Skeletal muscle cell (primary cell): ENCODE measurements around the gene ACADSB.
A peak's percentile ranks its signal among the peaks of the same experiment; 100 is the strongest.

Source experiments
- DNase-seq: peaks from one replicate; pipeline ENCODE4 v3.0.0-alpha.2; 2010; ENCODE audit warnings: low read depth
- H3K4me3 ChIP-seq: 2 replicates; pipeline ENCODE4 v1.5.1; 2011; ENCODE audit warnings: low read depth, mild to moderate bottlenecking, control low read depth, low read length, moderate library complexity

The ACADSB gene

DNA sequence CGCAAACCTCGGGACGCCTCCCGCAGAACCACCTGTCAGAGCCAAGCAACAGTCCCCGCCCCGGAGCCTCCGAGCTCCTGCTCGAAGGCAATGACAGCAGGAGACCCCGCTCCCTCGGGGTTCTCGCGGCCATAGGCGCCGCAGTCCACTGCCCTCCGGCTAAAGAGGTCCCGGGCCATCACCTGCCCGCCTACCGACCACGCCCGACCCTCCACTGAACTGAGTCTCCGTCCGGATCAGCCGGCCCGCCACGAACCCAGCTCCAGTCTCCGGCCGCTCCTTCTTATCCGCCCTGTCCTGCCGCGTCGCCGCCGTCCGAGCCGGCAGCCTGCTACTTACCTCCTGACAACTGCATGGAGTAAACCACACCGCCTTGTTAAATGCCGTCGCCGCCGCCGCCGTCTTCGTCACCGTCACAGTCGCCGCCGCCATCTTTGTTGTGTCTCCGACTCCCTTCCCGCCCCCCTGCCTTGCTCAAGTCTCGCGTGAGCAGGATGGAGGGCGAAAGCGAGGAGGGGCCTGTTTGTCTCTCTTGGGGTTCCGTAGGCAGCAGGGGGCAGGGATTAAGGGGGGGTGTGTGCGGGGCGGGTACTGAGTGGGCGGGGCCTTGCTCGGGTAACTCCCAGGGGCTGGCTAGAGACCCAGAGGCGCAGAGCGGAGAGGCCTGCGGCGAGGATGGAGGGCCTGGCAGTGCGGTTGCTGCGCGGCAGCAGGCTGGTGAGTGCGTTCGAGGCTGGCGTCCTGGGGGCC lies at the start of gene ACADSB, which contains the start of gene IKZF5:
Gene ACADSB, plus strand, starts transcription at position 652 of the 750 bp plus-strand sequence. Its CDS starts 24 bp downstream, at position 676.
Gene IKZF5, minus strand, starts transcription at position 441 of the 750 bp plus-strand sequence. CDS start 10,170 bp downstream, outside the sequence.
- DNase-seq, result peak; percentile 95
- H3K4me3 ChIP-seq, result peak within 1 kb of the TSS; percentile 96

DNA sequence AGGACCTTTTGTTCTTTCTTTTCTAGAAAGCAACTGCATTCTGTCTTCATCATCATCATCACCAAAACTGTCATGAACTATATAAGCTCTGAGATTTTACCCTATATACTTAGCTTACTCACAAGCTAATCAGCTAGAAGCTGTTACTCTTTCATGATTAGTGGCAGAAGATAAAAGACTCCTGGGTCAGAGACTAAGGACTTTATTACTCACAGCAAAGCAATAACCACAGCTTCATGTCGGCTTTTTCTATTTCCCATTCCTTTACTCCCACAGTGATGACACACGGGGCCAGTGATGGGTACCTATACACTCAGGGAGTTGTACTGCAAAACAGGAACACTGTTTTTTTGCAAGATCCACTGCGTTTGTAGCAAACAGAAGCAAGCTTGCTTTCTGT lies 46.4 kb upstream of the ACADSB start:
- no peak for DNase-seq
- no peak overlapping the region for H3K4me3 ChIP-seq

DNA sequence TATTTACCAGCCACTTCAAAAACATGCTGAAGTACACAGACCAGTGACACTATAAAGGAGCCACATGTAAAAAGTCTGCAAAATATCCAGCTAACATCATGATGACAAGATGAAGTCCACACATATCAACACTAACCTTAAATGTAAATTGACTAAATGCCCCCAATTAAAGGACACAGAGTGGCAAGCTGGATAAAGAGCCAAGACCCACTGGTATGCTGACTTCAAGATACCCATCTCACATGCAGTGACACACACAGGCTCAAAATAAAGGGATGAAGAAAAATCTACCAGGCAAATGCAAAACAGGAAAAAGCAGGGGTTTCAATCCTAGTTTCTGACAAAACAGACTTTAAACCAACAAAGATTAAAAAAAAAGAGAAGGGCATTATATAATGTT lies 41.9 kb upstream of the ACADSB start:
- no peak overlapping the region for H3K4me3 ChIP-seq
- no peak for DNase-seq

DNA sequence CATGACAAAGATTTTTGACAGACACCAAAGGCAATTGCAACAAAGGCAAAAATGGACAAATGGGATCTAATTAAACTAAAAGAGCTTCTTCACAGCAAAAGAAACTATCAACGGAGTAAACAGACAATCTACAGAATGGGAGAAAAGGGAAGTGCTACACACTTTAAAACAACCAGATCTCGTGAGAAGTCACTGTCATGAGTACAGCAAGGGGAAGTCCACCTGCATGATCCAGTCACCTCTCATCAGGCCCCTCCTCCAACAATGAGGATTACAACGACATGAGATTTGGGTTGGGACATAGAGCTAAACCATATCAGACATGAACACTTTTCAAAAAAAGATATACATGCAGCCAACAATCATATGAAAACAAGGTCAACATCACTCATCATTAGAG lies 40.1 kb upstream of the ACADSB start:
- no peak overlapping the region for H3K4me3 ChIP-seq
- DNase-seq, result no peak

DNA sequence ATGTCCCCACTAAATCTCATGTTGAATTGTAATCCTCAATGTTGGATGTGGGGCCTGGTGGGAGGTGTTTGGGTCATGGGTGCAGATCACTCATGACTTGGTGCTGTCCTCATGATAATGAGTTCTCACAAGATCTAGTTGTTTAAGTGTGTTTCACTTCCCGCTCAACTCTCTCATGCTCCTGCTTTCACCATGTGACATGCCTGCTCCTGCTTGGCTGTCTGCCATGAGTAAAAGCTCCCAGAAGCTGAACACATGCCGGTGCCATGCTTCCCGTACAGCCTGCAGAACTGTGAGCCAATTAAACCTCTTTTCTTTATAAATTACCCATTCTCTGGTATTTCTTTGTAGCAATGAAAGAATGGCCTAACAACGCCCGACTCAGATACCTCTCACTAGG lies 34.8 kb upstream of the ACADSB start:
- H3K4me3 ChIP-seq, result no peak overlapping the region
- DNase-seq, result no peak

DNA sequence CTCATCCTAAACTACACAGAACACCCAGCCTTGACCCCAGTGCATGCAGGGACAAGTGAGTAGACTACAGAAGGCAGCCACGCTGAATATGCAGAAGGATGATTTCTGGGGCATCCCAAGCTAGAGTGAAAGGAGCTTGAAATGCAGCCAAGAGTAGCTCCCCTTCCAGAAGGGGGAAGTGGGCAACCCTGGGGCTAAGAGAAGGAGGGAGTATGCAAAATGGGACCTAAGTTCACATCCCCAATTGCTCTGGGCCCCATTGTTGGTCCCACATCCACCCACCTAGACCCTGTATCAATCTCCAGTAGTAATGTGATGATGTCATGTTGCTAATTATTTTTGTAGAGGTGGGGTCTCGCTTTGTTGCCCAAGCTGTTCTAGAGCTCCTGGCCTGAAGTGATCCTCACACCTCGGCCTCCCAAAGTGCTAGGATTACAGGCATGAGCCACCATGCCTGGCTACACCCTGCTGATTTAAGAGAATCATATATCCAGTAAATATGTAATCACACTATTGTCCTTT lies 34.2 kb upstream of the ACADSB start:
- DNase-seq, result no peak
- no peak overlapping the region for H3K4me3 ChIP-seq

DNA sequence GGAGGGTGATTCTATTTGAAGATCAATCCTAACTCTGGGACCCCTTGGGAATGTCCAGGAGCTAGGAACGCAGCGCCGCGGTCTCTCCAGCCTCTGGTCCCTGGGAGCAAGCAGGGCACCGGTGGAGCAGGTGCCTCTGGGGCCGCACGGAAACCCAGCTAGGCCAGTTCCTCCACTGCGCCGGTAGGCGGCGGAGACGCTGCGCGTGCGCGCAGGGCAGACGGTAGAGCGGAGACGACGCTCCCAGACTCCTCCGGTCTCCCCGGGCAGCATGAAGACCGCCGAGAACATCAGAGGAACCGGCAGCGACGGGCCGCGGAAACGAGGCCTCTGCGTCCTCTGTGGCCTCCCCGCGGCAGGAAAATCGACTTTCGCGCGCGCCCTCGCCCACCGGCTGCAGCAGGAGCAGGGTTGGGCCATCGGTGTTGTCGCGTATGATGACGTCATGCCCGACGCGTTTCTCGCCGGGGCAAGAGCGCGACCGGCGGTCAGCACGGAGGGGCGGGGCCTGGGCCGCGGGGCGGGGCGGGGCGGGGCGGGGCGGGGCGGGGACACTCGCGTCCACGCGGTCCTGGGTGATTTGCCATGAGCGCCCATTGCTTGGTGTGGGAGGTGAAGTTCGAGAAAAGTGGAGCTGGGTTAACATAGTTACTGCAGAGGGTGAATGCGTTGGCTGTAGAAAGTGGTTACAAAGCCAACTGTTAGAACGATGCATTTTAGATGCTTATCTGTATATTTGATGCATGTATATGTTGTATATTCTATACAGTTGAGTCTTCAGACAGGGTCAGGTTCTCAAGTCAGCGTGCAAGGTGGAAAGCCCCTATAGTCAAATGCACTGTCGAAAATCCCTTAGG lies 28.4 kb upstream of the ACADSB start, which contains the start of gene PSTK:
Gene PSTK, plus strand, starts transcription at position 193 of the 857 bp plus-strand sequence. Its CDS starts 79 bp downstream, at position 272.
- H3K4me3 ChIP-seq, result peak within 1 kb of the TSS; percentile 68
- peak; percentile 68 for DNase-seq

DNA sequence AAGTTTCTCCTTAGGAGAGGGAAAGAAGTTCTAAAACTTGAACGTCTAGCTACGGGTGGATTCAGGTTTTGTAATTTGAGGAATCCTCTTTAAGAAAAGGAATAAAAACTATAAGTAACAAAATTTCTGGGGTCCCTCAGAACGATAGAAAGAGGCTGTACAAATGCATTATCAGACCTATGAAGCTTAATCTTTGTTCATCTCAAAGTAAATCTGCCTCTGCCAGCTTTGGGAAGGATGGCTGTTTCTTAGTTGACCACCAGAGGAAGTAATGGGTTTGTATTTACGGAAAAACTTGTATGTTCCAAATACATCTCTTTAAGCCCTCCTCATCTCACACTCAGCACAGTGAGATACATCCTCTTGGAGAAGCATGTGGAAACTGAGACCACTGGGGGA lies 27.7 kb upstream of the ACADSB start:
- H3K4me3 ChIP-seq, result peak overlapping the region; percentile 68
- DNase-seq, result peak; percentile 21

DNA sequence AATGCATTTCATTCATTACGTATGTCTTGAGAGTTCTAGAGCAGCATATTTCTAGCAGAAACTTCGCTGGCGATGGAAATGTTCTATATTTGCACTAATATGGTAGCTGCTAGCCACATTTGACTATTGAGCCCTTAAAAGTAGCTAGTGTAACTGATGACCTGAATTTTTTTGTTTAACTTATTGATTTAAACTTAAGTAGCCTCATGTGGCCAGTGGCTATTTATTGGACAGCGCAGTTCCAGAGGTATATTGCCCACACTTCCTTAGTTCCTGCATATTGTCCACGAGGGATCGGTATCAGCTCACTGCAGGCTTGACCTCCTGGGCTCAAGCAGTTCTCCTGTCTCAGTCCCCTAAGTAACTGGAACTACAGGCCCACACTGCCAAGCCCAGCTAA lies 24.9 kb upstream of the ACADSB start:
- no peak for DNase-seq
- H3K4me3 ChIP-seq, result no peak overlapping the region

DNA sequence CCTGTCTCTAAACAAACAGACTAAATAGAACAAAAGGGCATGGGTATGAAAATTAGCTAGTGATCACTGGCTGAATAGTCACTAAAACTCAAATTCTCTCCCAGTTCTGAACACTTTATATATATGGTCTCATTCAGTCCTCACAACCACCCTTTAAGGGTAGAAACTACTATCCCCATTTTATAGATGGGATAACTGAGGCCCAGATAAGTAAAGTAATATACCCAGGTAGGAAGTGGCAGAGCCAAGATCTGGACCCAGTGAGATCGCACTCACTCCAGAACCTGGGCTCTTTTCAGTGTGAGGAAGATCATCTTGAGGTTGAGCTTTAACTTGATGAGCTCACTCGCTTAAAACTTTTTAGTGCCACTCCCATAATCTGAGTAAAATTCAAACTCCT lies 24.1 kb upstream of the ACADSB start:
- no peak overlapping the region for H3K4me3 ChIP-seq
- DNase-seq, result no peak

DNA sequence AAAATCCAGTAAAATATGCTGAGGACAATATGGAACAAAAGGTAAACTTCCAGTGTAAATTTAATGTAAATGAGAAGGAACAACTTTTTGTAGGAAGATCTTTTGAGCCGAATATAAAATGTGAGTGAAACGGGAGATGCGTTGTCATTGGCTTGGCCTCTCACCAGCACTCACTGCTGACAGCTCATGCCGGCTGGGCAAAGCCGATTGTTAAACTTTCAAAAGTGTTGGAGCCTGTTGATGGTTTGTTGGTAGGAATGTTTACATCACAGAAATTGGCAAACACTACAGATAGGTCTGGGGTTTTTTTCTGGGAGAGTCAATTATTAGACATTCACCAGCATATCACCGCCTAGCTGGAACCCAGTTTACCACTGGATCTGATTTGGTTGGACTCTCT lies 22.5 kb upstream of the ACADSB start:
- no peak overlapping the region for H3K4me3 ChIP-seq
- DNase-seq, result no peak

DNA sequence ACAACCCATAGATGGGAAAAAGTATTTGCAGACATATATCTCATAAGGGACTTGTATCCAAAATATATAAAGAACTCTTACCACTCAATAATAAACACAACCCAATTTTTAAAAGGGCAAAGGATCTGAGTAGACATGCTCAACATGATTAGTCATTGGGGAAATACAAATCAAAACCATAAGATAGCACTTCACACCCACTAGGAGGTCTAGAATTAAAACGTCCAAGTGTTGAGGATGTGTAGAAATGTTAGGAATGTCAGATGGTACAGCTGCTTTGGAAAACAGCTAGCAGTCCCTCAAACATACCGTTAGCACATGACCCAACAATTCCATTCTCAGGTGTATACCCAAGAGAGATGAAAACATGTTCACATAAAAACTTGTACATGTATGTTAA lies 20.3 kb upstream of the ACADSB start:
- no peak for DNase-seq
- H3K4me3 ChIP-seq, result no peak overlapping the region

DNA sequence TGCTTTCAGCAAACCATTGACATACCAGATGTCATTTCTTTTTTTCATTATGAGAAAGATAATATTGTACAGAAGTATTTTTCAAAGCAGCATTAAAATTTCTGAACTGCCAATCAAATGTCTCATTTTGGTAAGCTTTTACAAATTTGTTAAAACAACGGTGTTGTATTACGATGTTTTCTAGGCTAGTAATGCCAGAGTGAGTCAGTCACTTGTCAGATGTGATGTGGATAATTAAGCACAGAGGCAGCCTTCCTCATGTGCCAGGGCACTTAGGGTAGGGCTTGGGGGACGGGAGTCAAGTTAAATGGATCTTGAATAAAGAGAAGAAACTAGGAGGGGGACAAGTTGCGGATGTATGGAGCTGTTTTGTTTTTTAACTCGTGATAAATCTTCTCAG lies 18.5 kb upstream of the ACADSB start:
- DNase-seq, result no peak
- no peak overlapping the region for H3K4me3 ChIP-seq

DNA sequence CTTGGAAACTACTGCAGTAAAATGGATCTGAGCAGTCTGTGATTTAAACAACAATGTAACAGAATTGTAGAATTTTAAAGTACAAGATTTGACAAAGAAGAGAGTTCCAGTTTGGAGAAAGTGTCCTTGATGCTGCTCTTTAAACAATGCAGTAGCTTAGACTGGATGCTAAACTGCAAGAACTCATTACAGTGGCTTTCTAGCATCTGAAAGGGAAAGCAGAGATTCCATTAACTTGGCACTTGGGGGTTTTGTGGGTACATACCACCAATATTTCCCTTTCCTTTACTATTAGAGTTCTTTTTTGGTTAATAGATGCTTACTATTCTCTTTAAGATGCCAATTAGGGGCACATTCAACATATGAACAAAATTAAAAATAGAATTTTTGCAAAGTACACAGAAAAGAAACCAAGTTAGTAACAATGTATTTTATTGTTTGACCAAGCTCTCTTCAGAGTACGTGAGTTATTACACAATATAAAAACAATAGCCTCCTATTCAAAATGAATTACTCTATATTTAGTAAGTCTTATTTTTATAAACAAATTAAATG lies 16.7 kb upstream of the ACADSB start:
- no peak for DNase-seq
- H3K4me3 ChIP-seq, result no peak overlapping the region

DNA sequence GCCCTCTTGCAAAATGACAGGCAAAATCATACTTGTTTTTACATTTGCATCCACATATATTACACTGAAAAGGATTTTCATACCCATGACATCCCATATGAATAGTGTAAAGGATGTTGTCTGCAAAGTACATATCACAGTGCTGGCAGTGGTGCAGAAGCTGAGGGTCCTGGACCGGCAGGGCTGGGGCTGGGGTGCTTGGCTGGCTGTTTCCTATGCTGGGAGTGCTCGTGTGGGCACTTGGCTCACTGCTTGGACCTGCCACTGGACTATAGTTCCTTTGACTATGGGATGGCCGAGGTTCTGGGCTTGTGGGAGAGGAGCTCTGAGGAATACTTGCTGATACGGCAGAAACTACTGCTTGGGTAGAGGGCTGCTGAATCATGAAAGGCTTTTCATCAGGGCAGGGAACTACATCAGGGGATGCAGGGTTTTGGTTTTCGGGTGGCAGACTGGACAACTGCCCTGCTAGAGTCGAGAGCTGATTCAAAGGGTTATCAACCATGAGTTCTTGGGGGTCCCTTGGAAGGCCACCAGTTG lies 14.9 kb upstream of the ACADSB start:
- no peak overlapping the region for H3K4me3 ChIP-seq
- no peak for DNase-seq

DNA sequence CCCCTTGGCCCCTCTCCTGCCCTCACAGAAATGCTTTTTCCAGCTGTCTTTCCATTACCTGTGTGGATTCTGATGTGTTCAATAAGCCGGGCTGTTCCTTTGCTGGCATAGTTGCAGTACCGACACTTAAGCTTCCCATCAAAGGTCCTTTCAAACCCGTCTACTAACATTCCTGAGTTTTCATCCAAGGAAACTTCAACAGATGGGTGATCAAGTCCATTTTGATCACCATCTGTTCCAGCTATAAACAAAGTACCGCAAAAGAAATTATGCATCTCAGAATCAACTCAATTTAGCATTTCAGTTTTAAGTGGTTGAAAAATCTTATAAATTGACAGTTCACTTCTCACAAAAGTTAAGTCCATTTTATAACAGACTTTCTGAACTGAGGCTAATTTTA lies 12.9 kb upstream of the ACADSB start:
- H3K4me3 ChIP-seq, result no peak overlapping the region
- no peak for DNase-seq

DNA sequence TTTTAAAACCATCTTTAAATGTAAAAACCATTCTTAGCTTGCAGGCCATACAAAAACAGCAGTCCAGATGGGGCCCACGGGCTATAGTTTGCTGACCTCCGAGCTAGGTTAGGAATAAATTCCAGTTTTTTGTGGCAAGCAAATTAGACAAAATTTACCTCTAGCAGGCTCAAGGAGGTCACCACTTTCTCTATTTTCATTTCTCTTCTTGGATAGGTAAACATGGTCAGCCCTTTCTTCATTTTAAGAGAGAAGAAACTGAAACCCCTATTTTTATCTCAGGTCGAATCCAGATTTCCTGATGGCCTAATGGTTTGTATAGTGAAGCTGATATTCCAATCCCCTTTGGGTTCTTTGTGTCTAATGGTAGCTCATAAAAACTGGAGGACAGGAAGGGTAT lies 10.9 kb upstream of the ACADSB start:
- no peak overlapping the region for H3K4me3 ChIP-seq
- no peak for DNase-seq

DNA sequence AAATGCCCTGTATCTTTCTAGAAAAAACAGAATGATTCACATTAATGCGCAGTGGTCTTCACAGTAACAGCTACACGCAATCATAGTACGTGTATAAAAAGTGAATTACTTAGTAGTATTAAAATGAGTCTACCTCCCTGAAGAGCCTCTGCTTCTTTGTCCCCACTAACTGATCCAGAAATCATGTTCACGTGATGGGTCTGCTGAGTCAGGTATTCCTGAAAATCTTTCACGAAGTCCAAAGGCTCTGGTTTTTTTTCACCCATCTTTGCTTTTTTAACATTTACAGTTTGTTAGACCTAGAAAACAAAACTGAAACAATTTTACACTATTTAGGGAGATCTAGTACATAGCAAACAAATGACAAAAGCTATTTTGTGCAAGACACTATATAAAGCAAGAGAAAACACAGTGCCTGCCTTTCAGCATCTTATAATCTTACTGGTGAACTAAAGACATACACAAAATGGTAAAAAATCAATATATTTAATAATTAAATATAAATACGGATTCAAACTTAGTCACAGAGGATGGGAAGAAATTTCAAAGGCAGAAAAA lies 10.4 kb upstream of the ACADSB start:
- no peak overlapping the region for H3K4me3 ChIP-seq

DNA sequence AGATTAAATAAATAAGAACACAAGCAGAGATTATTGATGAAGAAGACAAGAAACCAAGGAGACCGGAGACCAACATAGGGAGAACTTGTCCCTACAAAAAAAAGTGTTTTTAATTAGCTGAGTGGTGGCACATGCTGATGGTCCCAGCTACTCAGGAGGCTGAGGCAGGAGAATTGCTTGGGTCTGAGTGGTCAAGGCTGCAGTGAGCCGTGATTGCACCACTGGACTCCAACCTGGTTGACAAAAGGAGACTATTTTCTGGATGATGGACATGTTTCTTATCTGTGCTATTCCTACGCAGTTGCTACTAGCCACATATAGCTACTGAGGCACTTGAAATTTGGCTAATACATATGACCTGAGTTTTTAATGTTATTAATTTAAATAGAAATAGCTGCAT lies 9.9 kb upstream of the ACADSB start:
- no peak overlapping the region for H3K4me3 ChIP-seq
- no peak for DNase-seq

More for the DNA sequence above, 10.4 kb upstream of the ACADSB start:
- DNase-seq, result no peak
